Liver (tissue), 3 donors: Measurements from ENCODE around the gene DHCR24.

ENCODE experiments used
- ATF3 ChIP-seq: IDR thresholded peaks from 2 replicates; pipeline ENCODE4 v1.6.1; 2016; ENCODE audit warnings: antibody characterized with exemption
- FOXA1 ChIP-seq: IDR thresholded peaks from 2 replicates; pipeline ENCODE4 v1.6.1; 2016; ENCODE audit warnings: antibody characterized with exemption
- GABPA ChIP-seq, 2 donors: IDR thresholded peaks in 1 of 2; conservative IDR thresholded peaks in 1 of 2; 2 replicates each; pipeline ENCODE4 v1.6.1; 2016; ENCODE audit warnings: antibody characterized with exemption in 2 of 2, mild to moderate bottlenecking in 1 of 2, moderate library complexity in 1 of 2
- JUND ChIP-seq, 2 donors: IDR thresholded peaks; 2 replicates each; pipeline ENCODE4 v1.6.1; 2016; ENCODE audit warnings: antibody characterized with exemption in 2 of 2
- NR2F2 ChIP-seq: IDR thresholded peaks from 2 replicates; pipeline ENCODE4 v1.6.1; 2016; ENCODE audit warnings: antibody characterized with exemption
- RAD21 ChIP-seq, 2 donors: IDR thresholded peaks; 2 replicates each; pipeline ENCODE4 v1.6.1; 2016; ENCODE audit warnings: antibody characterized with exemption in 2 of 2, mild to moderate bottlenecking in 2 of 2
- REST ChIP-seq: IDR thresholded peaks from 2 replicates; pipeline ENCODE4 v1.6.1; 2016; ENCODE audit warnings: antibody characterized with exemption, mild to moderate bottlenecking
- RXRA ChIP-seq, 2 donors: IDR thresholded peaks; 2 replicates each; pipeline ENCODE4 v1.6.1; 2017 to 2018; ENCODE audit warnings: antibody characterized with exemption in 2 of 2, mild to moderate bottlenecking in 1 of 2
- SP1 ChIP-seq: IDR thresholded peaks from 2 replicates; pipeline ENCODE4 v1.6.1; 2018; ENCODE audit warnings: antibody characterized with exemption, mild to moderate bottlenecking
- TAF1 ChIP-seq: conservative IDR thresholded peaks from 2 replicates; pipeline ENCODE4 v1.6.1; 2016; ENCODE audit warnings: antibody characterized with exemption, mild to moderate bottlenecking
- YY1 ChIP-seq: IDR thresholded peaks from 2 replicates; pipeline ENCODE4 v1.6.1; 2016; ENCODE audit warnings: antibody characterized with exemption, mild to moderate bottlenecking
- ZBTB33 ChIP-seq: IDR thresholded peaks from 2 replicates; pipeline ENCODE4 v1.6.1; 2016; ENCODE audit warnings: antibody characterized with exemption
- TF ChIP-seq, protein P1 (sequence below): fragments of 150-350 bp; IDR thresholded peaks from 2 replicates; pipeline ENCODE4 v1.5.1; 2017; ENCODE audit warnings: improper control_type of control experiment, low read depth, low read length; ENCODE audit not compliant: missing input control
- TF ChIP-seq, protein P2 (sequence below): IDR thresholded peaks from 2 replicates; pipeline ENCODE4 v1.6.1; 2016; ENCODE audit warnings: antibody characterized with exemption
- donor health status: healthy.
- donor health status: healthy.

DNA sequence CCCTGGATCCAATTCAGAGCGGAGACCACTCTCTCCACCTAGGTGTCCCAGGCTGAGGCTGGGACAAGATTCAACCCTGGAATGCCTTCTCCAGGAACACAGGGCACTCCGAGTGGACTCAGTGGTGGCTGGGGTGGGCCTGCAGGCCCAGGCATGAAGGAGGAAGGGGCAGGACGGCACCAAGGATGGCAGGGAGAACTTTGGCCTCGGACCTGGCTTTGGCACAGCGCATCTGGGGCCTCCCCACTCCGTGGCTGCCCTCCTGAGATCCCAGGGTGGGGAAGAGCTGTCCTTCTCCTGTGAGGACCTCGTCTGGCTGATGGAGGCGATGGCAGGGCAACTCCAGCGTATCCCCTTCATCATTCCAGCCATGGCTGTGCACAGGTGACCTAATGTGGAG lies 35.6 kb downstream of the DHCR24 start:
- TF ChIP-seq TAF1 (no peak), RXRA (IDR thresholded peaks at IDR 0.05) (no peak), RAD21 (IDR thresholded peaks at IDR 0.05) (no peak), ATF3 (no peak), YY1 (no peak), SP1 (no peak), GABPA (IDR thresholded peaks at IDR 0.05 in 1 of 2, conservative IDR thresholded peaks at IDR 0.05 in 1 of 2) (no peak), FOXA1 (no peak), REST (no peak), JUND (IDR thresholded peaks at IDR 0.05) (no peak), NR2F2 (no peak), ZBTB33 (no peak)
- TF ChIP-seq, protein P1, sequence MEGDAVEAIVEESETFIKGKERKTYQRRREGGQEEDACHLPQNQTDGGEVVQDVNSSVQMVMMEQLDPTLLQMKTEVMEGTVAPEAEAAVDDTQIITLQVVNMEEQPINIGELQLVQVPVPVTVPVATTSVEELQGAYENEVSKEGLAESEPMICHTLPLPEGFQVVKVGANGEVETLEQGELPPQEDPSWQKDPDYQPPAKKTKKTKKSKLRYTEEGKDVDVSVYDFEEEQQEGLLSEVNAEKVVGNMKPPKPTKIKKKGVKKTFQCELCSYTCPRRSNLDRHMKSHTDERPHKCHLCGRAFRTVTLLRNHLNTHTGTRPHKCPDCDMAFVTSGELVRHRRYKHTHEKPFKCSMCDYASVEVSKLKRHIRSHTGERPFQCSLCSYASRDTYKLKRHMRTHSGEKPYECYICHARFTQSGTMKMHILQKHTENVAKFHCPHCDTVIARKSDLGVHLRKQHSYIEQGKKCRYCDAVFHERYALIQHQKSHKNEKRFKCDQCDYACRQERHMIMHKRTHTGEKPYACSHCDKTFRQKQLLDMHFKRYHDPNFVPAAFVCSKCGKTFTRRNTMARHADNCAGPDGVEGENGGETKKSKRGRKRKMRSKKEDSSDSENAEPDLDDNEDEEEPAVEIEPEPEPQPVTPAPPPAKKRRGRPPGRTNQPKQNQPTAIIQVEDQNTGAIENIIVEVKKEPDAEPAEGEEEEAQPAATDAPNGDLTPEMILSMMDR, result no peak
- TF ChIP-seq, protein P2, sequence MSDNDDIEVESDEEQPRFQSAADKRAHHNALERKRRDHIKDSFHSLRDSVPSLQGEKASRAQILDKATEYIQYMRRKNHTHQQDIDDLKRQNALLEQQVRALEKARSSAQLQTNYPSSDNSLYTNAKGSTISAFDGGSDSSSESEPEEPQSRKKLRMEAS, result no peak
